Stimulated activated CD4-positive, alpha-beta T cell treated with anti-CD3 and anti-CD28 coated beads, Interleukin-1b, Interleukin-23, amount 100 ng/mL, for 1 hour (primary cell): ENCODE results near the gene CARD19.

Experiments used
- DNase-seq, 2 donors: peaks; one replicate each; pipeline ENCODE4 v3.0.0-alpha.2; 2020; ENCODE audit warnings: low read depth in 2 of 2

Gene CARD19, protein sequence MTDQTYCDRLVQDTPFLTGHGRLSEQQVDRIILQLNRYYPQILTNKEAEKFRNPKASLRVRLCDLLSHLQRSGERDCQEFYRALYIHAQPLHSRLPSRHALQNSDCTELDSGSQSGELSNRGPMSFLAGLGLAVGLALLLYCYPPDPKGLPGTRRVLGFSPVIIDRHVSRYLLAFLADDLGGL

DNA sequence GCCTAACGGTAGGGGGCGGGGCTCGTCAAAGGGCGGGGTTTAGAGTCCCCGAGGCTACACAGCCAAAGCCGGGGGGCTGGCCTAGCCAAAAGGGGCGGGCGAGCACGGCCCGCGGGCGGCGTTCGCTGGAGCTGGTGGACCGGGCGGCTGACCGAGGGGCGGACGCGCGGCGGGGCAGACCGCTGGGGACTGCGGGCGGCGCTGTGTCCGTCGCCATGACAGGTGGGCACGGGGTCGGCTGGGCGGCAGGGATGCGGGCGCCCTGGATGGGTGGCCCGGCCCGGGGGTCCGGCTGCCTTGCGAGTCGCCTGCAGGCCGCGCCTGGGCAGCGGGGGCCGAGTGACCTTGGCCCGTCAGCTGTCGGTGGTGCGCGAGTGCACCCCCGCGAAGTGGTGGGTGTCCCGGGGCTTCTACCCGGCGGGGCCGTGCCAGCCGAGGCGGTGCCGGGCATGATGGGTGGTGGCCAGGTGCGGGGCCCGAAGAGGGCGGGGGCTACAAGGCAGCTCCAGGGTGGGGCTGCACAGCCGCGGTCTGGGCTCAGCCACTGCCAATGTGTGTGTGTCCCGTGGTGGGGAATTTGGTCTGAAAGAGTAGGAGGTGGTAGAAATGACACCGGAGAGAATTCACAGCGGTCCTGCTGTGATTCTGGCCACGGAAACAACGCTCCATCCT lies at the start of gene CARD19:
CARD19 (plus strand) TSS at position 87 of the 672 bp plus-strand sequence; CDS start at position 216, 129 bp downstream.
- DNase-seq, result no peak

DNA sequence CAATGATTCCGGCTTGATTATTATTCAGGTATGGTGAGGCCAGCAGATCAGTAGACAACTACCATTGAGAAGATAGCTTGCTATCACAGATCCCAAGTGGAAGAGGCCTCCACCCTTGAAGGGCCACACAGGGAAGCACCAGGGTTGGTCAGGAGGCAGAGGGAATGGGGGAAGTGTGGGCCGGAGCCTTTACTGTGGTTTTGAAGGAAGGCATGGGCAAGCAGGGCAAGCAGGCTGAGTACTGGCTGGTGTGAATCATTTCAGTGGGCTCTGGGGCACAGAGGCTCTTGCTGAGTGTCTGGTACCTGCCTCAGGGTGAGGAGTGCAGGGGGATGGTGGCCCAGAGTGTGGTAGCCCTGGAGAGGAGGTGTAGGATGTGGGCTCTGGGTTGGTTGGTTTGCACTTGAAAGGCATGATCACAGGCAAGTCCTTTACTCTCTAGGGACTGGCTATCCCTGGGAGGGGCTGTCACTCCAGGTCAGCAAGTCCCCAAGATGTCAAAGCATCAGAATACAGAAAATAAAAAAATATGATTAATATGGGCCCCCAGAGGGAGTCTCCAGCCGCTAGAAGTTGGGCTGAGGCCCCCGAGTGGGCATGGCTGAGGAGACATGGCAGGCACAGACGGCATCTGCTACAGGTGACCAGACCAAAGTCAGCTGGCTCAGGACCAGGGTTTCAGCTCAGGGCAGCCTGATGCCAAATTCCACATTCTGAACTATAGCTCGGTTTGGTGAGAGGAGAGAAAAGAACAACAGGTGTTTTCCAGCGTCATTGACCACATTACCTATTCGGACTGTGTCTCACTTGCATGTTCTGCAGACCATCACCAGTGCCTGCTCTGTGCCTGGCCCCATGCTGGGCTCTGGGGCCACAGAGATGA lies 47.2 kb upstream of the CARD19 start:
- DNase-seq, result no peak

DNA sequence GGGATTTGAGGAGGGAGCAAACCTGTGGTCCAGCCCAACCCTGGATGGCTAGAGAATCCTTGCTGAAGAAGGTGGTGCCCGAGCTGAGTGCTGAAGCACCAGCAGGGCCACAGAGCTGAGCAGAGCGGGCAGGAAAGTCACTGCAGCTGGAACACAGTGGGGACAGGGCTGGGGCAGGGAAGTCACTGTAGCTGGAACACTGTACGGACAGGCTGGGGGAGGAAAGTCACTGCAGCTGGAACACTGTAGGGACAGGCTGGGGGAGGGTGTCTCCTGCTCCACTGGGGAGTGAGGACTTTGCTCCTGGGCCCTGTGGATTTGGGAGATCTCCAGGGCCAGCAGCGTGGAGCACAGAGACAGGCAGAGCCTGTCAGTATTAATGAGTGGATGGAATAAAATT lies 46.5 kb upstream of the CARD19 start:
- DNase-seq, result no peak

DNA sequence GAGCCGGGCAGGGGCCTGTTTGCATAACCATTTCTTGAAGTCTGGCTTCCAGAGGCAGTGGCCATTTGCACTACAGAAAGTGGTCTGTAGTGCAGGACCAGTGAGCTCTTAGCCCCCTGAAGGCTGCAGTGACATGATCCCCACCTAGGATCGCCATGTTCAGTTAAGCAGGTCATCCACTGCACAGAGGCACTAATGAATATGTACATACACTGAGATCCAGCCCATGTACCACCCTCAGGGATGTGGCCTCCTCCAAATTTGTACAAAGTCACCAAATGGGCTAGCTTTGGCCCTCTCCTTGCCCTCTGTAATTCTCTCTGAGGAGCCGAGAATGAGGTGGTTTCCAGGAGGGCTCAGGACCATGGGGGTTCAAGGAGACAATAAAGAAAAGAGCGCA lies 45.8 kb upstream of the CARD19 start:
- no peak for DNase-seq

DNA sequence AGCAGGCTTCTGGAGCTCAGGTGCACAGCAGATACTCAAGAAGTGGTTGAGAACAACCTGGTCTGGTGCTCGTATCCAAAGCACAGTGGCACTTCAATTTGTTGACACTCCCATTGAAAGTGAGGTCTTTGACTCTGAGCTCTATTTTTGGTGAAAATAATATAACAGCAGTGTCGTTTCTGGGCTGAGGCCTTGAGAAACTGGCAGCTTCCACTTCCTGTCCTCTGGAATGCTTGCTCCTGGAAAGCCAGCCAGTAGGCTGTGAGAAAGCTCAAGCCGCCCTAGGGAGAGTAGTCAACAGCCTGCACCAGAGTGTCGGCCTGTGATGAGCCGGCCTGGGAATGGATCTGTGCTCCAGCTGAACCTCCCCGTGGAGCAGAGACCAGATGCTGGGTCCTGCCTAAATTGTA lies 44.3 kb upstream of the CARD19 start:
- DNase-seq, result no peak

DNA sequence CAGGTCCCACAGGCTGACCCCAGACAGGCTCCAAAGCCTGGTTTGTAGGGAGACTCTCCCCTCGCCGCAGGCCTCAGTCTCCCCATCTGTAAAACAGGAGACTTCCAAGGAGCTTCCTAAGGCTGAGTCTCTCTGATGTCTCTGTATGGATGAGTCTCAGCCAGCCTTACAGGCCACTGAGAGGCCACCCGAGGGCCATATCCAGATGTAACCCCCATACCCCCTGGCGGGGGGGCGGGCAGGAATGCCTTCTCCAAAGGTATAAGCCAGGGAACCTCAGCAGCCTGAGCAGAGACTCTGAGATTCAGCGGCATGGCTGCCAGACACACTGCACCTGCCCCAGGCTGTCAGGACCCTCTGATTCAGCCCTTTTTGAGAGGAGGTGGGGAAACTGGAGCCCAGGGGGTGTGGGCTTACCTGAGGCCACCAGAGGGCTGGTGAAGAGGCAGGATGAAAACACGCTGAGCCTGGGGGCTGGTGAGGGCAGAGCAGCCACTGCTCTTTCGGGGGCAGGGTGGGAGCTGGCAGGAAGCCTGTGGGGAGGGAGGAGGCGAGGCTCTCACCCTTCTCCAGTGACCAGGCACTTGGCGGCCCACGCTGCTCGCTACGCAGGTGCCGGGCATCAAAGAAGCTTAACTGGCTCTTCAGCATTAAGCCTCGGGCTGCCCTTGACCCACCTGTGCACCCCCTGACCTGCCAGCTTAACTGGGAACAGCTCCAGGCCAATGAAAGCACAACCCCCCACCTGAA lies 43.1 kb upstream of the CARD19 start:
- DNase-seq, result no peak

DNA sequence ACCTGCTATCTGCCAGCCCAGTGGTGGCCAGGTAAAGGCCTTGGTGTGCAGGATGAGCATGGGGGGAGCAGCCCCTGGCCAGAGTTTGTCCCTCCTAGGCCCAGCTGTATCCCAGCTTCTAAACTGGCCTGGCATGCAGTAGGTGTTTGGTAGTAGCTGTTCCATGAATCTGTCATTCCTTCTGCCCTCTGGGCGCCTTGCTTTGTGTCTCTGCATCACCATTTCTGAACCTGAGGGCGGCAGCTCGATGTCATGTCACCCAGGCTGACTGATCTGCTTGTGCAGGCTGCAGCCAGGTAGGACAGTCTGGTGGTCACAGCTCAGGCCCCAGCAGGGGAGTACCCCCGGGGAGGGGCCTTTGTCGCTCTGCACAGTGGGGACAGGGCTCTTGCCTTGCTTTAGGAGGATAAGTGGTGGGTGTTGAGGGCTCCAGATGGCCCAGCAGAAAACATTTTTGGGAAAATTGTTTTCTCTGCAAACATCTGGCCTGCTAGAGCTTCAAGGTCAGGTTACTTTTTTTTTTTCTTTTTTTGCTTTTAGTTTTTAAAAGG lies 42.2 kb upstream of the CARD19 start:
- no peak for DNase-seq

DNA sequence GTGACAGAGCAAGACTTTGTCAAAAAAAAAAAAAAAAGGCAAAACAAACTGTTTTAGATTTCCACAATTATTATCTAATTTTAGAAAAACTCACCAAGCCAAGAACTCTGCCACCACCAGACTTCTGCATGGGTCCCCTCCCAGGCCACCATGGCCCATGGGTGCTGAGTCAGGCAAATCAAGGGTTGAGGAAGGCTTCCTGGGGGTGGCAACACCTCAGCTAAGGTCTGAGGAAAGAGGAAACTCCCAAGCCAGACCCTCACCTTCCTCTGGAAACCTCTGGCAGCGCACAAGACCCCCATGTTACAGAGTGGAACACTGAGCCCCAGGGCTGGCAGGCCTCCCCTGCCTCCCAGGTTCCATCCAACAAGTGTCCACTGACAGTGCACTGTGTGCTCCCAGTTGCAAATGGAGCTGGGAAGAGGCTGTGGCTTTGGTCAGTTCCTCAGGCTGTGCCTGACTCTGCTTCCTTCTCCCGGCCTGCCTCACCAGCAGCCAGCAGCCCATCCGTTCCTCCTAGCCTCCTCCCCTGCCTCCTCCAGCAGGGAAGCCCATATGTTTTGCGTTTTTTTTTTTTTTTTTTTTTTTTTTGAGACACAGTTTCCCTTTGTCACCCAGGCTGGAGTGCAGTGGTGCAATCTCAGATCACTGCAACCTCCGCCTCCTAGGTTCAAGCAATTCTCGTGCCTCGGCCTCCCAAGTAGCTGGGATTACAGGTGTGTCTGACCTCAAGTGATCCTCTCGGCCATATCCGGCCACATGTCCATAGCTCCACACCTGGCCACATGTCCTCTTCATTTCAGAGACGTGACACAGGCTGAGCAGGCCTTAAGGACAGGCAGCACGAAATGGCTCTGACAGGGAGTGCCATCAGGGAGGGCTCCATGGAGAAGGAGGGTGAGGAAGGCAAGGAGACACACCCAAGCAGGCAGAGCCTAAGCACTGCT lies 41.0 kb upstream of the CARD19 start:
- DNase-seq, result no peak

DNA sequence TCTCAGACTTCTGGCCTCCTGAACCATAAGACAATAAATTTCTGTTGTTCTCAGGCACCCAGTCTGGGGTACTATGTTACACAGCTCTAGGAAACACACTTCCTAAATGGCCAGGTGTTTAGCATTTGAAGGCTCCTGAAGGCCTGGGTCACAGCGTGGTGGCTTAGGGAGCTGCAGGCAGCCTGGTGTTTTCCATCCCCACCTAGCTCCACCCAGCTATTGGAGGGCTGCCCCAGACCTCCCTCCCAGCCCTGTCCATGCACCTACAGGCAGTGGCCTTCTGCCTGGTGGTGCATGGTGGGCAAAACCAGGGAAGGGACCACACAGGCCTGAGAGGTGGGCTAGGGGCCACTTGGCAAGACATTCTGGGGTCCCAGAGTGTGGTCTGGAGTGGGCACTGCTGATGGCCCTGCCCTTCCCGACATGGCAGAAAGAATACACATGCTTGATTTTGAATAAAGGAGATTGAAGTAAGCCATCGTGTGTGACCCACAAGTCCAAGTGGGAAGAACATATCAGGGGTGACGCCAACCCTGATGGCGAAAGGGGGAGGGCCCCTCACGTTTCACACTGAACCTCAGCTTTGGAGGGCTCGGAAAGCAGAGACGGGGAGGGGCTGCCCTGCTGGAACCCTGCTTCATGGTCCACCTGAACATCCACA lies 38.8 kb upstream of the CARD19 start:
- DNase-seq, result no peak

DNA sequence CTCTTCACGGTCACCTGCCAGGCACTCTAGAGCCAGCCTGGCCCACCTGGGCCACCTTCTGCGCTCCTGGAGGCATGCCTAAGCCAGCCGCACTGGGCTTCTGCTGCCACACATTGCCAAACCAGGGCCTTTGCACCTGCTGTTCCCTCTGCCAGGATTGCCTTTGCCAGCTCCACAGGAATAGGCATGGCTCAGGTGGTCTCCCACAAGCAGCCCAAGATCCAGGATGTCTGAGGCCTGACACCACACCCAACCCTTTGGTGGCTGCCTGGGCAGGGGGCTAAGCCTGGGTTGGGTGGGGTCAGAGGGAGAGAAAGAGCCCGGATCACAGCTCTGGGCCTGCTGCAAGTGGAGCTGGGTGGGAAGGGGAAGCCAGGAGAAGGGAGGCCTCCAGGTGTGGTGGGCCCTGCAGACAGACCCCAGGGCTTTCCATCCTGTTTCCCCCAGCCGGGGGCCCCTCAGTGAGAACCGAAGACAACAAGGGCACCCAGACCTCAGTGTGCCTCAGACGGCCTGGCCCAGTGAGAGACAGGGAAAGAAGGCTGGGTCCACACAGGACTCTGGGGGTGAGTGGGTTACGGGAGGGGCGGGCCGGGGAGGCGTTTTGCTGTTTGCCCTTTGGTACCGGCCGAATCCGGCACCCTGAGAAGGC lies 38.2 kb upstream of the CARD19 start:
- DNase-seq, result no peak

DNA sequence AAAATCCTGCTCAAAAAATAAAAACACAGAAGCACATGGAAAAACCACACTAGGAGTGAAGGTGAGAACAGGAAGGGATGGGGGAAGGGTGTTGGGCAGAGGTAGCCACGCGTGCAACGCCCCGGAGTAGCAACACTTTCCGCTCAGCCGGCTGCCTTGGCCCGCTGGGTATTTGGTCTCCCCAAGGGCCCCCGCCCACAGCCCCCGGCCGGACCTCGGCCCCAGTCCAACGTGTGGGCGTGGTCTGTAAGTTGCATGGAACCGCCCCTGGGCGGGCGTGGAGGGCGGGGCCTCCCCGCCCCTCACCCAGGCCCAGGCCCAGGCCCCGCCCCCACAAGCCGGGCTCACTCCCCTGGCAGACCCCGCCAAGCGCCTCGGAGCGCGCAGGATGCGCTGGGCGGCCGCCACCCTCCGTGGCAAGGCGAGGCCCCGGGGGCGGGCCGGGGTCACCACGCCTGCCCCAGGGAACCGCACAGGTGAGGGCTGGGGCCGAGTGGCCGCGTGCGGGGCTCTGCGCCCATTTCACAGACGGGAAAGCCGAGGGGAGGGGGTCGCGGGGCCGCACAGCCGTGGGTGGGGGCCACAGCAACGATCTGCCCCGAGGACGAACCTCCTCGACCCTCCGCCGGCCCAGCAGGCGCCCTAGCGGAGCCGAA lies 37.5 kb upstream of the CARD19 start, which contains the start of gene SUSD3:
SUSD3 (plus strand) TSS at position 347 of the 656 bp plus-strand sequence; CDS start at position 389, 42 bp downstream.
- peak in 1 of 2 donors; percentile 37 for DNase-seq

DNA sequence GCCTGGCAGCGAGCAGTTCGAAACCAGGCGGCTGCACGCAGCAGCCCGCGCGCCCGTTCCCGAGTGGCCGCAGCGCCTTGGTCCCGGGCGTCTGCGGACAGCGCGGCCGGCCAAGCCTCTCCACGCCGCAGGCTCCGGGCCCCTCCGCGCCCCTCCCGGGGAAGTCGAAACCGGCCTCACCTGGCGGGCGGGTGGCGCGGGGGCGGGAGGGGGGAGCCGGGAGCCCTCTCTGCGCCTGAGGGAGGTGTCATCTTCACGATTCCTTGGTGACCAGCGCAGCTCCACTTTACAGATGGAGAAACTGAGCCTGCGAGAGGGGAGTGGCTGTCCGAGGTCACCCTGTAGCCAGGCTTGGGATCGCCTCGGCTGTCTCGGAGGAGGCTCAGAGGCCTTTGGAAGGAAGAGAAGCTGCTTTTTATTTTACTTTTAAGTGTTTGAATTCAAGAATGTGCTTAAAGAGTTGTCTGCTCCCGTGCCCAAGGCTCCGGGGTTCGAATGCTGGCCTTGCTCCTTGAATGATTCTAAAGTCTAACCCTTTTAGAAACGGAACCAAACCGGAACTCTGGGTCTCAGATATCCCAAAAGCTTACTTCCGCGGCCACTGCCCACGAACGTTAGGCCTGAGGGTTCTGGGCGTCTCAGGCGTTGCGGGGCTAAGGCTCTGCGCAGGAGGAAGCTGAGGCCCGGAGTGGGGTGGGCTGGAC lies 36.9 kb upstream of the CARD19 start:
- no peak for DNase-seq

DNA sequence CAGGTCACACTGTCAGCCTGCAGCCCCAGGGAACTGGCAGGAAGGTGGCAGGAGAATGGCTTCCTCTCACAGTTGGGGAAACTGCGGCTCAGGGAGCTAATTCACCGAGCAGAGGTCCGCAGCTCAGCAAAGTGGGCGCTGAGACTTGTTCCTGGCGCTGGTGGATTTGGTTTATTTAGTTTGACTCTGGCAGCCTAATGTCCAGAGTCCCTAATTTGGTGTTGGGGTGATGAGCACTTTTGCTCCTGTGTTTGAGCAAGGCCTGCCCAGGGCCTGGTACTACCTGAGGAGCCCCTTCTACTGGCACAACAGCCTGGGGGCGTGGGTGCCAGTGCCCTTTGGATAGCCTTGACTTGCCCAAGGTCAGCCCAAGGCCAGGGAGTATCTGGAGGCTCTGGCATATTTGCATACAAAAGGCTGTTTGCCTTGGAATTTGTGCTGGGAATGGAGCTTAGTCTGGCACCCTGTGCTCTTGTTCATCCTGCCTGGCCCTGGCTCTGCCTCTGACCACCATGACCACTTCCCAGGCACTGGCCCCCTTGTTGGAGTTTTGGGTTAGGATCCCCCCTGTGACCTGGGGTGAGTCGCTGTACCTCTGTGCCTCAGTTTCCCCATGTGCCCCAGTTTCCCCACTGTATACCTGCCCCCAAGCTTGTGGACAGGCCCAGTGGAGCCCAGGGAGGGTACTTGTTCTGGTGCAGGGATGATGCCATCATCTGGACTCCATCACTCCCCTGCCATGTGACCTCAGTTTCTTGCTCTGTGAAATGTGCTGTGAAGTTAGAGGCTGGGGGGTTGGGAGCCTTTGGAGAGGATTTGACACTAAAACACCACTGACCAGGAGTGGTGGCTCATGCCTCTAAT lies 36.1 kb upstream of the CARD19 start:
- DNase-seq, result no peak

DNA sequence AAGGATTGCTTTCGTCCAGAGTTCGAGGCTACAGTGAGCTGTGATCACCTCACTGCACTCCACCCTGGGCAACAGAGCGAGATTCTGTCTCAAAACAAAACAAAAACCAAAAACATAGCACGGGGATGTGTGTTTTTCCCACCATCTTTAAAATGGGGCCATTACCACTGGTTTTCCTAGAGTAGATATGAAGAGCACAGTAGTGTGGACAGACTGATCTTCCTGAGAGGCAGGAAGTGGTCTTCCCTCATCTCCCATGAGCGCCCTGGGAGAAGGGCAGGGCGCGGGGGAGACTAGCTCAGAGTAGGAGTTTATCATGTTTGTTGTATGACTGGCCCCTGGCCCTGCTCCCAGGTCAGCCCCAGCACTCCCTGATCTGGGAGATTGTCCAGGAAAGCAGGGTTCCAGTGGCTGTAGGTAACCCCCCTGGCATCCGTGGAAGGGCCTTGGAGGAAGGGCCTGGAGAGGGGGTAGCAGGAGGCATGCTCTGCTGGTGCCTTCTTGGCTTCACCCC lies 35.2 kb upstream of the CARD19 start:
- no peak for DNase-seq

DNA sequence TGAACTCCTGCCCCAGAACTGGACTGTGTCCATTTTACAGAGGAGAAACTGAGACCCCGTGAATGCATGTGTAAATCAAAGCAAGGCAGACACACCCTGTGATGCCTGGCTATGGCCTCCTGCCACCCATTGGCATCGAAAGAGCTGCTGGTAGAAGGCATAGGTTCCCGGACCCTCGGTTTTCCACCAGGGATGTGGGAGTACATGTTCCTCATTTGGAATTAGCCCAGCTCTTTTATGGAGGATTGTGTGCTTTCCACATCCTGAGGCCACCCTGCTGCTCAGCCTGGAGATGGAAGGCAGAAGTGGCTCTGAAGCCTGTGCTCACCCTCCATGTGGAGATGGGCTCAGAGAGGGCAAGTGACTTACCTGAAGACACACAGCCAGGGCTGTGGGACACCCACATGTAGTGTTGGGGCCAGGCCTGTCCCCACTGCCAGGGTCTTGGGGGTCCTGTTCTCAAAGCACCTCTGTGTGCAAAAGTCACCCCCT lies 34.7 kb upstream of the CARD19 start:
- no peak for DNase-seq

DNA sequence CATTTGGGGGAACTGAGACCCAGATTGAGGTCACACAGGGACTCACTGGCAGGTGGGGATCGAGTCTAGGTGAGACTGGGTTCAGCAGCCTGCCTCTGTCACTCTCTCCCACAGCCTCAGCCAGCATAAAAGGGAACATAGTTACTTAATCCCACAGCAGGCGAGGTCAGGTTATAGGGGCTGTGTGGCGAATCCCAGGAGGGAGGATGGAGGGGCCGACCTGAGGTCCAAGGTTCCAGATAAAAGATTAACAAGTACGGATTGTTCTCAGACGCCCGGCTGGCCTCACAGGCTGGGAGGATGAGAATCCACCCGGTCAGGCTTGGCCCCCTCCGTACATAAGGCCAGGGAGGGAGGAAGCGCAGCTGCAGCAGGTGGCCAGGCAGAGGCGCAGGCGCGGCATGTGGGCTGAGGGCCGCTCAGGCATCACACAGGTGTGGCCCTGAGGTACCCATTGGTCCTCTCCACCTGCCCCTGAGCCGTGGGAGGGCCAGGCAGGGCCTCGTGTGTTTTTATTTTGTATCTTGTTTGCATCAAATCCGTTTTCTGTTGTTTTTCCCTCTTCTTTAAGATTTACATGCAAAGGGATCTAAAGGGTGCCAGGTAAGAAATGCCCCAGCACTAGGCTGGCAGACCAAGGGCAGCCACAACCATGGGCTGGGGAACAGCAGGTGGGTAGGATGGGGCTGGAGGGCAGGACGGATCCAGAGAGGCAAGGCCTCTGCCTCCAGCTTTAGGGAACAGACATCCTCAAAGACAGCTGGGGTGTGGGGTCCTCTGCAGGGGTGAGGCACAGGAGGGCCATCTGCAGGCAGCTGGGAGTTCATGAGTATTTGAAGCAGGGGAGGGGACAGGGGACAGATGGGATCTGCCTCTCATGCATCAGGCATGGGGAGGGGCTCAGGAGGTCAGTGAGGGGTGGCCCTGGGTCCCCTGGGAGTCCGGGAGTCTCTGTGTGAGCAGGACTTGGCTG lies 33.9 kb upstream of the CARD19 start:
- DNase-seq, result no peak
